Activated naive CD4-positive, alpha-beta T cell treated with anti-CD3 and anti-CD28 coated beads, Interleukin-2, amount 50 U/mL, for 72 hours (primary cell): ENCODE results near the gene IVD. TPM values are rescaled to one million over a fixed set of nuclear protein-coding genes. Genes with fewer than 3 reads are reported as not detected.
"Not testable (repeated sequence)": the region's sequence is repeated elsewhere in the genome, so short reads cannot be mapped to it uniquely, and the experiment has no call there.

Source experiments
- ATAC-seq, 2 donors: fragments of 150-1000 bp; cut with Tn5 transposase; 2 replicates each; pipeline ENCODE4 v1.10.0; 2021; ENCODE audit warnings: mild to moderate bottlenecking in 2 of 2, moderate library complexity in 2 of 2
- DNase-seq, 2 donors: peaks; one replicate each; pipeline ENCODE4 v3.0.0; 2021 to 2022; ENCODE audit warnings: low spot score in 2 of 2
- H3K27ac Mint-ChIP-seq, 2 donors: one replicate each; pipeline ENCODE4 v1.8.0; 2022; ENCODE audit warnings: mild to moderate bottlenecking in 2 of 2, mixed read lengths in 2 of 2
- H3K36me3 Mint-ChIP-seq, 2 donors: one replicate each; pipeline ENCODE4 v1.8.0; 2022; ENCODE audit warnings: mixed read lengths in 2 of 2
- H3K9me3 Mint-ChIP-seq, 2 donors: one replicate each; pipeline ENCODE4 v1.8.0; 2022; ENCODE audit warnings: mixed read lengths in 2 of 2
- total RNA-seq, 2 donors: library from RNA; stranded (reverse); gene quantifications; one replicate each; pipeline ENCODE4 v1.2.3, GENCODE V29; 2022

IVD gene
- total RNA-seq, 2 donors from 2014 or later = 45.2 to 66.9 TPM

DNA sequence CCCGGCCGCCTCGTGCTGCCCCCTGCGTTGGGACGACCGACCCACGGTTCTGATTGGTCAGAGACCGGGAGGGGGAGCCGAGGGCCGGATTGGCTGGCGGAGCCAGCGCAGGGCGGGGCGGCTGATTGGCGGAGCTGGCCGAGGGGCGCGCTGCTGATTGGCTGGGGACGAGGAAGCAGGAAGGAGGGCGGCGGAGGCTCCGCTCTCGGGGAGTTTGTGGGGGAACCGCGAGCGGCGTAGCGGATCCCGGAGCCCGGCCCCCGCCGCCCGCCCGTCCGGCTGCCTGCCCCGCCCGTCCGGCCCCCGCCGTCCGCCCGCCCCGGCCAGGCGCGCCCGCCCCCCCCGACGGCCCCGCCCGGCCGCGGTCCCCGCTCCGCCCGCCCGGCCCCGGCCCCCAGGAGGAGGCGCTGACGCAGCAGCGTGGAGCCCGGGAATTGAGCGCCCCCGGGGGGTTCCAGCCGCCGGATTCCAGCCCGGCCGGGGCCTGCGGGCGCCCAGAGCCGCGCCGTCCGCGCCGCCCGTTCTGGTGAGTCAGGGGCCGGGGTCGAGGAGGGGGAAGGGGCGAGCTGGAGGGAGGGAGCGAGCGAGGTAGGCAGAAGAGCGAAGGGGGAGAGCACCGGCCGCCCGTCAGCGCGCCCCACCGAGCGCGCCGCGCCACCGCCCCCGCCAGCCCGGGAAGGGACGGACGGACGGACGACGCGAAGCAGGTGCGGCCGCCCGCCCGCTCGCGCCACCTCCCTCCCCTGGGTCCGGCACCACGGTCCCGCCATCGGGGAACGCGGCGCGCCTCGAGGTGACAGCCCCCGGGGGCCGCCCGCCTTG, 35.4 kb downstream of the IVD start, which contains the start of gene BAHD1:
TSS of gene BAHD1 (plus strand) at position 211 of the 822 bp plus-strand sequence. CDS start 17,512 bp downstream, outside the sequence.
- no peaks in the 10 kb centered on the region for H3K9me3 Mint-ChIP-seq
- no peaks in the 10 kb centered on the region for H3K36me3 Mint-ChIP-seq
- H3K27ac Mint-ChIP-seq = peak within 1 kb of the TSS; percentile 73 to 93
- DNase-seq (peak; percentile 94 to 97), ATAC-seq (peak; percentile 93)

DNA sequence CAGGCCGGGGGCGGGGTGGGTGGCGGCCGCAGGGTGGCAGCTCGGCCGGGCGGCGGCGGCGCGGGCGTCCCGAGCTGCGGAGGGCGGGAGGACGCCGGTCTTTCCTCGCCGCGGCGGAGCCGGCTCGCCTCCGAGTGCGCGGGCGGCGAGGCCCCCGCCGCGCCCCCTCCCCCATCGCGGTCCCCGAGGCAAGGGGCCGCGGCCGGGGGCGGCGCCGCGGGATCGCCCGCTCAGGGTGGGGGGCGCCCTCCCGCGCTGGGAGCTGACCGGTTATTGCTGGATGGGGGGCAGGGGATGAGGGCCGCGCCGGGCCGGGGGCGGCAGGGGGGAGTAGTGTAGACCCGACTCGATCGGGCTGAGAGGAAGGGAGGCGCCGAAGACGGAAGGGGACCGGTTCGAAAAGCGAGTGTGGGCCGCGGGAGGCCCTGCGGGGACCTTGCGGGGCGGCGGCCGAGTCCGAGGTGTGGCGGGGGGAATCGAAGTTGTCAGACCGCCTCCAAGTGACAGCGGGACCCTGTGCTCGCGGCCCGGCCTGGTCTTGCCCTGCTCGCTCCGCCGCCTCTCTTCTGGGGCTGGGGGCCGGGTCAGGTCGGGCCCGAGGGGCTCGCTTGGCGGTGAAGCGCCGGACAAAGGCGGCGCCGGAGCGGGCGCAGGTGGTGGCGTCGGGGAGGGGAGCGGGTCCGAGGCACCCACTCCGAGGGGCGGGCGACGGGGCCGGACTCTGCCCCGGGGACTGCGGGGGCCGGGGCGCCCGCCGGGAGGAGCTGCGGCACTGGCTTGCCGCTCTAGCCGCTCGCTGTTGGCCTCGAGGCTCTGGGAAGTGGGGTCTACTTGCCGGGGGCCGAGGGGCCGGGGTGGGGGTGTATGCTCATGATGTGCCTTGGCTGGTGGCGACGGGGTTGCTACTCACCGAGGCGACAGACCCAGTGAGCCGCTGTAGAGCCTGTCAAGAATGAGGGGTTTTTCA, 36.3 kb downstream of the IVD start:
- peak overlapping the region; percentile 68 to 93 for H3K27ac Mint-ChIP-seq
- no peaks in the 10 kb centered on the region for H3K9me3 Mint-ChIP-seq
- no peaks in the 10 kb centered on the region for H3K36me3 Mint-ChIP-seq
- DNase-seq (no peak), ATAC-seq (no peak)

DNA sequence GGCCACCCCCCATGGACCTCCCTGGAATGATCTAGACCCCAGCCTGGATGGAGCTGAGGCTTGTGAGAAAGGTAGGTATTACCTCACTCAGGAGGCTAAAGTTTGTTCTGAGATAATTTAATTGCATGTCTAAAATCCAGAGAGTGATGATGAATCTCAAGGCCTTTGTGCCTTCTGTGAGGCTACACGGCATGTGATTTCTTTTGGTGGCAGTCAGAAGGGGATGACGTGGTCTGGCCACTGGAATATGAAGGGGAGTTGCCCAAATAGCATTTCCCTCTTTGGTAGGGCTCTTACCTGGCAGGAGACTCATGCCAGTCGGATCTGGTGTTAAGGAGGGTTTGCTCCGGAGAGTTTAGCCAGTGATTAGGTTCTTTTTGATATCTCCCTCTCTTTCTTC, 37.7 kb downstream of the IVD start:
- no peak for ATAC-seq
- Mint-ChIP-seq H3K27ac (no peak overlapping the region), H3K36me3 (no peaks in the 10 kb centered on the region), H3K9me3 (no peaks in the 10 kb centered on the region)
- no peak for DNase-seq

DNA sequence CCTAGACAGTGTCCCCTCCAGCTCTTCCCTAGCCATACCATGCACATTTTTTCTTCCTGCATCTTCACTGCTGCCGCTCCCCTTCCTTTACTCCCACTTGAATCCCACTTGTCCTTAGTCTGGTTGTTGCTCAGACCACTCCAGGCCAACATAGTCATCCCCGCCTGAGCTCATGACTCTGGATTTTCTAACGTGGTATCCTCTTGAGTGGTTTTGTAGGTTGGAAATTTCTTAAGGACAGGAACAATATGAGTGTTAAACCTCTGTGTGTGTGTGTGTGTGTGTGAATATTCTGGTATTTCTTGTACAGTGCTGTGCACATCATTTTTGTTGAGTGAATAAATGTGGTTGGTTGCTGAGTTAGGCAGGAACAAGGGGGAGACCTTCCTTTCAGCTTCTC, 38.3 kb downstream of the IVD start:
- no peak for ATAC-seq
- no peak for DNase-seq
- Mint-ChIP-seq H3K36me3 (no peaks in the 10 kb centered on the region), H3K9me3 (no peaks in the 10 kb centered on the region), H3K27ac (no peak overlapping the region)

DNA sequence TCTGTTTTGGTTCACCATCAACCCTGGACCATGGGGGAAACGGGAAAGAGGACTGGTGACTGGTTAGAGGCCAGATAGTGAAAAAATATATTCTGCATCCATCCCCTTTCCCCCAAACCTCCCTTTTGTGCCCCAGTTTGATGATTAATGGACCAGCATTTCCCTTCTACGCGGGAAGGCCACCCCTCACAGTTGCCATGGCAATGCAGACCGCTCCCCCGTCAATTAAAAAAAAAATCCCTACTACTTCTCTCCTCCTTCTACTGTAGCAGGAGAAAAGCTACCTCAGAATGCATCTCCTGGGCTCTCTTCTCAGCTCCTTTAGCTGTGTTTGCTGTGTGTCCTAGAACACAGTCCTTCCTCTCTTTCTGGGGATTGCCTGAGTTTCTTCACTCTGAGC, 39.1 kb downstream of the IVD start:
- DNase-seq (no peak), ATAC-seq (no peak)
- no peaks in the 10 kb centered on the region for H3K9me3 Mint-ChIP-seq
- no peak overlapping the region for H3K27ac Mint-ChIP-seq
- H3K36me3 Mint-ChIP-seq = peaks cover 0 to 6% of the 10 kb centered on the region in 2 donors

DNA sequence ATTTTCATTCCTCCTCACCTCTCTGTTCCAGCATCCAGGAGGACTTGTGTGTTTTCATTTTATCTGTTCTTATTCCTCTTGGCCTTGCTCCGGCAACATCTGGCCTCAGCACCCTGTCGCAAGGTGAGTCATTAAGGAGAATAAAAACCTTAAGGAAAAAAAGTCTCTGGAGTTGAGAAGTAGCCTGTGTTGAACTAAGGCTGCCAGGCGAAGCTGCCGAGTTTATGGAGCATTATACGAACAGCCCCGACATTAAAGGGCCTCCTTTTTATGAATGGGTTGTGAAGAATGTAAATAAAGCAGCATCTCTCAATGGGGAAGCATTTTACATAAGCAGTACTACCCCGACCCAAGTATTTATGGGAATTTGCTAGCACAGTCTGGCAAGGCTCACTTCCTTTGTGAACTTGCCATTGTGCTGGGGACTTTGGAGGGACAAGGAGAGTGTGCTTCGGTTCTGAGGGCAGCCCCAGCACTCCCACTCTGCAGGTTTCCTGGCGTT, 39.9 kb downstream of the IVD start:
- H3K36me3 Mint-ChIP-seq = peaks cover 0 to 6% of the 10 kb centered on the region in 2 donors
- DNase-seq = no peak
- no peak overlapping the region for H3K27ac Mint-ChIP-seq
- H3K9me3 Mint-ChIP-seq = no peaks in the 10 kb centered on the region
- ATAC-seq = no peak

DNA sequence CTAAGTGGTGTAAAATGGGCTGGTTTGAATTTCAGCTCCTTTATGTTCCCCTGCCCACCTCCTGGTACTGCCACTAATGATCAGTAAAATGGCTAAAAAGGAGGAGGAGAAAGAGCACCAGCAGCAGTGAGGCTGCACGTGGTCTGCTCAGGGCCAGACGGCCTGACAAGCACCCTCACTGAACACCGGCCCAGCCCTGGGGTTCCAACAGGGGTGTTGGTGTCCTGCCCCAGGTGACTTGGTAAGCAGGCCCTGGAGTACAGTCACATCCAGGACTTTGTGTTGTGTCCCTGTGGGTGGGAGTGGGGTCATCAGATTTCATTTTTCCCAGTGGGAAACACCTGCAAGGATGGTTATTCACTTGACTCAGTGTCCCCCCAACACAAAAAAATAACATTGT, 40.5 kb downstream of the IVD start:
- ATAC-seq = no peak
- H3K27ac Mint-ChIP-seq = no peak overlapping the region

DNA sequence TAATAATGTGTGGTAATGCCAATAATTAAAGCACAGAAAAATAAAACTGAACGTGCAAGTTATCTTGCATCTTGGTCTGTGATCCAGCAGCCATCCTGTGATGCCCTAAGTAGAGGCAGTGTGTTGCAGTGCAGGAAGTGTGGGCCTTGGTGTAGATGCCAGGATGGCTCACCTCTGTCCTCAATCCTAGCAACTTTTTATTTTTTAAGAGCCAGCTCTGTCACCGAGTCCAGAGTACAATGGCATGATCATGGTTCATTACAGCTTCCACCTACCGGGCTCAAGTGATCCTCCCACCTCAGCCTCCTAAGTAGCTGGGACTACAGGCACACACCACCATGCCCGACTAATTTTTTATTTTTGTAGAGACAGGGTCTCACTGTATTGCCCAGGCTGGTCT, 42.8 kb downstream of the IVD start:
- no peak for ATAC-seq
- DNase-seq = no peak
- Mint-ChIP-seq H3K27ac (no peak overlapping the region), H3K9me3 (no peaks in the 10 kb centered on the region), H3K36me3 (peaks cover 0 to 6% of the 10 kb centered on the region in 2 donors)

More for the DNA sequence above, 40.5 kb downstream of the IVD start:
- H3K9me3 Mint-ChIP-seq = no peaks in the 10 kb centered on the region
- H3K36me3 Mint-ChIP-seq = peaks cover 0 to 6% of the 10 kb centered on the region in 2 donors
- no peak for DNase-seq

DNA sequence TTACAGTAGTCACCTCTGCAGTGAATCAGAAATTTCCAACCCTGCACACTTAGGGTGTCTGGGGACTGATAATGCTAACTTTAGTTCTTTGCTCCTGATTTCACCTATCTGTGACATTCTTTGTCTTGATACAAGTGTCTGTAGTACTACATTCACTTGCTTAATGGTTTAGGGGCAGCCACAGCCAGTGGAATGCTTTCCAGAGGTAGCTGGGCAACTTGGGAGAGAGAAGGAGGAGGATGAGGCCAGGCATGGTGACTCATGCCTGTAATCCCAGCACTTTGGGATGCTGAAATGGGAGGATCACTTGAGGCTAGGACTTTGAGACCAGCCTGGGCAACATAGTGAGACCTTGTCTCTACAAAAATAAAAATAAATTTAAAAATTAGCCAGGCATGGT, 43.7 kb downstream of the IVD start:
- Mint-ChIP-seq H3K36me3 (peaks cover 0 to 6% of the 10 kb centered on the region in 2 donors), H3K9me3 (no peaks in the 10 kb centered on the region), H3K27ac (peak overlapping the region in 1 of 2 donors; percentile 90)
- DNase-seq (no peak), ATAC-seq (no peak)

DNA sequence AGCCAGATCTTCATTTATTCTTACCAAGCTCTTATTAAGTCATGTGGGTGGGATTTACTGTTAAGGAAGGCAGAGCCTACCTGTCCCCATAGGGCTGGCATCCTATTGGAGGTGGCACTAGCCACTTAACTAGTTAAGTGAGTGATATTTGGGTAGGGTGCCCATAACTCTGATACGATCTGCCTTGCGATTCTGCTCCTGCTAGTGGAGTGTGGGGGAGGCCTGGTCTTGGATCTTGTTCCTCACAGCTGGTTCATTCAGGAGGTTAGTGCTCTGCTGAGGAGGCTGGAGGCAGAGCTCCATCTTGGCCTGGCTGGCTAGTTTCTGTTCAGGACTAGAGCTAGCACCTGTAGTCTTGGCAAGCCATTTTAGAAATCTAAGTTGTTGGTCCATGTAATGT, 44.5 kb downstream of the IVD start:
- H3K27ac Mint-ChIP-seq = no peak overlapping the region
- peaks cover 0 to 6% of the 10 kb centered on the region in 2 donors for H3K36me3 Mint-ChIP-seq
- H3K9me3 Mint-ChIP-seq = no peaks in the 10 kb centered on the region
- DNase-seq (no peak), ATAC-seq (no peak)

DNA sequence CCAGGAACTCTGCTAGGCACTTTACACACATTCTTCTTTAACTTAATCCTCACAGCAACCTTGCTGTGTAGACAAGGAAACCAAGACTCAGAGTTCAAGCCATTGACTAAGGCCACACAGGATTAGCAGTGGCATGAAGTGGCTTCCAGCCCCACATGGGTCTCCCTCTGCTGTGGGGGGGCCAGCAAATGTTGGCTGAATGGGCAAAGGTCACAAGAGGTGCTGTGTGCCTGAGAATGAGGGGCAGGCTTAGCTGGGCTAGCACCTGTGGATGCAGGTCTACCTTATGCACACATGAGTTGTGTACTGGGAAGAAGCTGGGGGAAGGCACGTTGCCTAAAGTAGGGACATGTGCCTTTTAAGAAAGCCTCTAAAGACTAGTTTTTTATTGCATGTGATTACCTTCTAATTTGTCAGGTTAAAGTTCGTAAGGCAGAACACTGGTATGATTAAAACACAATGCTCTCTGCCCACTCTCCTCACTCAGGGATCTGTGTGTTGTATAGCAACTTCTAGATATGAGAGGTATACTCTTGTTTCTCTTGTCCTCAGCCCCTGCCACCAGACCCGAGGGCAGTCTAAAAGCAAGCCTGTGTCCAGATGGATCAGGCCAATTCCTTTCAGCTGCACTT, 46.0 kb downstream of the IVD start:
- no peak for DNase-seq
- peak overlapping the region in 1 of 2 donors; percentile 27 for H3K27ac Mint-ChIP-seq
- H3K36me3 Mint-ChIP-seq = peaks cover 0 to 6% of the 10 kb centered on the region in 2 donors
- no peaks in the 10 kb centered on the region for H3K9me3 Mint-ChIP-seq
- no peak for ATAC-seq

DNA sequence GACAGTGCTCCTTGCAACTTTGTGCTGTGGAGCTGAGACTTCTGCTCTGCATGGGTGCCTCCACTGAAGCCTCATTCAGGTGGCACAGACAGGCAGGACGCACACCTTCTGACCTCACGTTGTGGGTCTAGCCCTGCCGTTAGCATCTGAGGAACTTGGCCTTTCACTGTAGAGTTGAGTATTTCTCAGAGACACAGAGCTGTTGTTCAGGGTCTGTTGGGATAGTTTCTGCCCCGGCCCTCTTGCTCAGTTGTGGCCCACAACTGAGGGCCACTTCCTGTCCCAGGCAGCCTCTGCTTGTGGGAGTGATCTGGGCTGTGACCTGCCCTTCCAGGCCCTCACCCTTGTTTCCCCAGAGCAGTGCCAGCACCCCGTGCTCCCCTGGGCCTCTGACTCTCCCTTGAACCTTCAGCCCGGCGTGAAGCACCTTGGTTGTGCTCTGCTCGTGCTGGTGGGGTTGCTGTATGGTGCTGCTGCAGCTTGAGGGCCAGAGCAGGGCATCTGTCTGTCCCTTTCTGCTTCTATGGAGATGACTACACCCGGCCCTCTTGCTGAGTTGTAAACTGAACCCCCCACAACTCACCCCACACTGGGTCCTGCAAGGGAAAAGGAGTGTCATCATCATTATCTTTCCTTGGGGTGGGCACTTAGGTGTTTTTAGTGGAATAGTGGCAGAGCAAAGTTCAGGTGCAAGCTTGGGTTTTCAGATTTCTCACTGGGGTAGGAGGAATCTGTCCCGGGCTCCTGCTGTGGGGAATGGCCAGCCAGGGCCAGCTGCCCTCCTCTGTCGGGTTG, 46.9 kb downstream of the IVD start:
- Mint-ChIP-seq H3K9me3 (no peaks in the 10 kb centered on the region), H3K27ac (peak overlapping the region; percentile 27 to 55), H3K36me3 (peaks cover 0 to 6% of the 10 kb centered on the region in 2 donors)
- DNase-seq (no peak), ATAC-seq (peak; percentile 46 to 71)

DNA sequence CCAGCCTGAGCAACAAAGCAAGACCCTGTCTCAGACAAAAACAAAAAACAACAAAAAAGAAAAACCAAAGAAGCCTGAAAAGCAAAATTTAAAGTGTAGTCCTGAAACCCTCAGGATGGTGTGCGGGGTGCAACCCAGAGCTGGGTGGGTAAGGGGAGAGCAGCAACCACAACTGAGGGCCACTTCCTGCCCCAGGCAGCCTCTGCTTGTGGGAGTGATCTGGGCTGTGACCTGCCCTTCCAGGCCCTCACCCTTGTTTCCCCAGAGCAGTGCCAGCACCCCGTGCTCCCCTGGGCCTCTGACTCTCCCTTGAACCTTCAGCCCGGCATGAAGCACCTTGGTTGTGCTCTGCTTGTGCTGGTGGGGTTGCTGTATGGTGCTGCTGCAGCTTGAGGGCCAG, 48.3 kb downstream of the IVD start:
- DNase-seq, H3K36me3 Mint-ChIP-seq, H3K9me3 Mint-ChIP-seq: not testable (repeated sequence)
- peak overlapping the region; percentile 9 to 27 for H3K27ac Mint-ChIP-seq
- ATAC-seq = peak; percentile 63 to 72

DNA sequence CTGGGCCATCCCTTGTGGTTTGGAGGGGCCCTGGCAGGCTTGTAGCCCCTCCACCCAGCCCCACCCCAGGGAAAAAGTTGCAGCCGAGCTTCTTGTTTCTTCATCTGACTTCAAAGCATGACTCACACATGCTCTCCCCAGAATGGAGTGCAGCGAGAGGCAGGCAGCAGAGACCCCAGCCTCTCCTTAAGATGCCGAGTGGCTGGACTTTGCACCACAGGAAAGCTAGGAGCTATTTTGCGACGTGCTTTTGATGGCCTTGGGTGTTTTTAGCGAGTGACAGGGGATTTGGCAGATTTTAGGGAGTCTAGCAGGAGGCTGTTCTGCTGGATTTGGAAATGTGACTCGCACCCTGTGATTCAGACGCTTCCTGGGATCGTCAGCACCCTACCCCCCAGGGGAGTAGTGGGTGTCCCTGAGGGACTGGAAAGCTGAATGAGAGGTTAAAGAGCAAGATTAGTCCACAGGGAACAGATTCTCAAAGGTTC, 49.4 kb downstream of the IVD start:
- ATAC-seq (peak; percentile 40 to 54), DNase-seq (peak in 1 of 2 donors; percentile 30)
- Mint-ChIP-seq H3K36me3 (no peaks in the 10 kb centered on the region), H3K27ac (peak overlapping the region; percentile 27 to 84), H3K9me3 (no peaks in the 10 kb centered on the region)

DNA sequence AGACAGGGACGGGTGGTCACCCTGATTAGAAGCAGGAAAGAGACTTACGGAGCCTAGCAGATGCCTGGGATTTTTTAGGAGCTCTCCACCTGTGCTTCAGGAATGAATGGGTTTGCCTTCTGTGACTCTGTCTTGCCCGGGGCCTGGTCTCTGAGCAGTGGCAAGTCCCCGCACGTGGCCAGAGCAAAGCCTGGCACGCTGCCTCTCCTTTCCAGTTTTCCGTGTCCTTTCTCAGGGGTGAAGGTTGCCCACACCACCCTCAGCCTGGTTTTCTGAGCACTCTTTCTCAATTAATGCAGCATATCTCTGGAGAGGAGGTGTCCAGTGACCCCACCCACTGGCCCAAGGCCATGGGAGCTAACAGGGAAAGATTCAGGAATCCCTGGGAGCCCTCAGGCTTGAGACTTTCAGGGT, 50.7 kb downstream of the IVD start:
- ATAC-seq = no peak
- Mint-ChIP-seq H3K36me3 (no peaks in the 10 kb centered on the region), H3K9me3 (no peaks in the 10 kb centered on the region), H3K27ac (peak overlapping the region; percentile 29 to 44)
- DNase-seq = no peak

DNA sequence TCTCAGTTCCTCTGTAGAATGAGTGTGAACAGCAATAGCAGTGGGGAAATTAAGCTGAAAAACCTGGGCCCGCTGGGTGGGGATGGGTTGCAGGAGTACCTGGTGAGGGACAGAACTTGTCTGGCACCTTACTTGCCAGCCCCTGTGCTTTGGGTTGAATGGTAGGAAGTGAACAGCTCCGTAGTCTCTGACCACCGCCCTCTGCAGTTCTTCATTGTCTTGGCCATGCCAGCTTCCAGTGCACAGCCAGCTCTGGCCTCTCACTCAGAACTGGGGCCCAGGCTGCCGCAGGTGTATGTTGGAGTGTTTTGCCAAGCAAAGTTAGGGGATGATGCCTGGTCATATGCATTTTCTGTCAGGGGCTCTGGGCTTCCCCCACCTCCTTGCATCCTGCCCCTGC, 51.1 kb downstream of the IVD start:
- DNase-seq = no peak
- H3K36me3 Mint-ChIP-seq = no peaks in the 10 kb centered on the region
- no peak for ATAC-seq
- H3K27ac Mint-ChIP-seq = peak overlapping the region; percentile 29 to 44
- no peaks in the 10 kb centered on the region for H3K9me3 Mint-ChIP-seq
